H1 (cell line): ENCODE measurements around the gene STPG1. TPM values are rescaled to one million over a fixed set of nuclear protein-coding genes. Genes with fewer than 3 reads are reported as not detected.

Source experiments
- CTCF ChIA-PET: fragments of 300-600 bp; sonication (Branson Sonifier 250); formaldehyde crosslinking; loops from one replicate; lab custom pipeline; 2021; ENCODE audit not compliant: partially characterized antibody; lab: Charles Lee
- POLR2A ChIA-PET: fragments of 300-600 bp; sonication (Branson Sonifier 250); formaldehyde crosslinking; loops from one replicate; lab custom pipeline; 2021; ENCODE audit warnings: inconsistent platforms; ENCODE audit not compliant: partially characterized antibody; lab: Charles Lee
- DNase-seq, 2 experiments: peaks; one replicate each; pipeline versions ENCODE4 v3.0.0 to v3.0.0-alpha.2; 2010 to 2022; ENCODE audit warnings: low spot score in 2 of 2, low read depth in 1 of 2, mixed read lengths in 1 of 2
- FAIRE-seq: peaks from 2 replicates; lab custom pipeline; 2011; peaks lifted over from hg19 to GRCh38; lab: Jason Lieb, UNC
- H2AFZ ChIP-seq: 2 replicates; pipeline ENCODE4 v1.8.1; 2012; ENCODE audit warnings: low read length, inconsistent platforms
- H2AK5ac ChIP-seq: 2 replicates; pipeline ENCODE4 v1.6.1; 2013; ENCODE audit warnings: low read depth, low read length
- H2BK120ac ChIP-seq: replicated peaks from 2 replicates; pipeline ENCODE3; 2013; ENCODE audit warnings: low read depth, low read length, inconsistent platforms
- H2BK12ac ChIP-seq: 2 replicates; pipeline ENCODE4 v1.6.1; 2013; ENCODE audit warnings: low read depth, low read length
- H2BK15ac ChIP-seq: 2 replicates; pipeline ENCODE4 v1.6.1; 2013; ENCODE audit warnings: low read length
- H2BK20ac ChIP-seq: 2 replicates; pipeline ENCODE4 v1.6.1; 2013; ENCODE audit warnings: low read length
- H2BK5ac ChIP-seq: 2 replicates; pipeline ENCODE4 v1.6.1; 2013; ENCODE audit warnings: low read depth, low read length
- H3K14ac ChIP-seq: 2 replicates; pipeline ENCODE4 v1.6.1; 2013; ENCODE audit warnings: inconsistent platforms; ENCODE audit not compliant: insufficient read length
- H3K18ac ChIP-seq: 2 replicates; pipeline ENCODE4 v1.6.1; 2013; ENCODE audit warnings: low read length; ENCODE audit errors: extremely low read depth
- H3K23ac ChIP-seq: 2 replicates; pipeline ENCODE4 v1.6.1; 2013; ENCODE audit warnings: inconsistent platforms; ENCODE audit not compliant: insufficient read length
- H3K23me2 ChIP-seq: 2 replicates; pipeline ENCODE4 v1.6.1; 2013; ENCODE audit warnings: low read depth, low read length
- H3K27ac ChIP-seq: 2 replicates; pipeline ENCODE4 v1.6.1; 2011; ENCODE audit warnings: low read depth, low read length, inconsistent platforms
- H3K27me3 ChIP-seq, 4 experiments: replicated peaks in 1 of 4; 1 replicate in 1 of 4; 2 replicates in 3 of 4; pipeline versions ENCODE4 v1.6.1 to v1.8.1; 2011 to 2013; ENCODE audit warnings: low read length in 3 of 4, mild to moderate bottlenecking in 3 of 4, inconsistent platforms in 2 of 4, mixed read lengths in 2 of 4, moderate library complexity in 1 of 4; ENCODE audit not compliant: control insufficient read depth in 3 of 4, insufficient read depth in 3 of 4; ENCODE audit errors: extremely low read depth in 1 of 4
- H3K36me3 ChIP-seq, 4 experiments: 2 replicates each; pipeline versions ENCODE4 v1.6.1 to v1.8.1; 2011 to 2013; ENCODE audit warnings: mild to moderate bottlenecking in 4 of 4, low read length in 3 of 4, moderate library complexity in 2 of 4, control low read depth in 1 of 4, inconsistent platforms in 1 of 4; ENCODE audit not compliant: insufficient read depth in 4 of 4, control insufficient read depth in 2 of 4
- H3K4ac ChIP-seq: replicated peaks from 2 replicates; pipeline ENCODE3; 2013; ENCODE audit warnings: low read length, low read depth, mixed read lengths, inconsistent platforms; ENCODE audit not compliant: insufficient read length
- H3K4me1 ChIP-seq, 4 experiments: replicated peaks in 1 of 4; 1 replicate in 1 of 4; 2 replicates in 3 of 4; pipeline versions ENCODE4 v1.6.1 to v1.8.1; 2011 to 2013; ENCODE audit warnings: low read length in 3 of 4, inconsistent platforms in 2 of 4, mixed read lengths in 1 of 4; ENCODE audit not compliant: insufficient read depth in 4 of 4, control insufficient read depth in 3 of 4
- H3K4me2 ChIP-seq, 2 experiments: 2 replicates each; pipeline versions ENCODE4 v1.6.1 to v1.8.1; 2011 to 2013; ENCODE audit warnings: low read depth in 2 of 2, low read length in 2 of 2, control low read depth in 1 of 2, inconsistent platforms in 1 of 2, mild to moderate bottlenecking in 1 of 2; ENCODE audit not compliant: insufficient read depth in 1 of 2
- H3K4me3 ChIP-seq, 4 experiments: fragments of 200-600, 300-600 bp in 1 of 4; sonication (generic), shearing (Covaris generic), sonication (Bioruptor Twin) in 1 of 4; 2 replicates each; pipeline versions ENCODE4 v1.5.1 to v1.8.1; 2011 to 2016; ENCODE audit warnings: low read length in 4 of 4, low read depth in 3 of 4, control low read depth in 2 of 4, inconsistent platforms in 2 of 4, mild to moderate bottlenecking in 2 of 4, mixed read lengths in 1 of 4, moderate library complexity in 1 of 4; ENCODE audit not compliant: insufficient read depth in 2 of 4; ENCODE audit errors: extremely low read depth in 1 of 4
- H3K56ac ChIP-seq: replicated peaks from 2 replicates; pipeline ENCODE3; 2013; ENCODE audit warnings: low read depth, mild to moderate bottlenecking, mixed read lengths, low read length, inconsistent platforms; ENCODE audit not compliant: insufficient read length
- H3K79me1 ChIP-seq: 2 replicates; pipeline ENCODE4 v1.6.1; 2013; ENCODE audit warnings: low read depth, low read length, control low read depth
- H3K79me2 ChIP-seq, 2 experiments: 2 replicates each; pipeline versions ENCODE4 v1.6.1 to v1.8.1; 2012 to 2013; ENCODE audit warnings: low read length in 2 of 2, mild to moderate bottlenecking in 2 of 2, inconsistent platforms in 1 of 2; ENCODE audit not compliant: insufficient read depth in 2 of 2, control insufficient read depth in 1 of 2
- H3K9ac ChIP-seq, 4 experiments: replicated peaks in 1 of 4; 1 replicate in 1 of 4; 2 replicates in 3 of 4; pipeline versions ENCODE4 v1.6.1 to v1.8.1; 2011 to 2013; ENCODE audit warnings: low read depth in 3 of 4, low read length in 3 of 4, control low read depth in 2 of 4, mild to moderate bottlenecking in 2 of 4, moderate library complexity in 2 of 4, inconsistent platforms in 1 of 4; ENCODE audit errors: extremely low read depth in 1 of 4
- H3K9me3 ChIP-seq, 2 experiments: 2 replicates each; pipeline versions ENCODE4 v1.6.1 to v1.8.1; 2012 to 2013; ENCODE audit warnings: mild to moderate bottlenecking in 2 of 2, moderate library complexity in 2 of 2, control low read depth in 1 of 2, inconsistent platforms in 1 of 2, low read depth in 1 of 2, low read length in 1 of 2, mixed read lengths in 1 of 2; ENCODE audit not compliant: insufficient read depth in 2 of 2
- H4K20me1 ChIP-seq, 2 experiments: replicated peaks in 1 of 2; 2 replicates each; pipeline versions ENCODE3 to v1.8.1; 2011 to 2013; ENCODE audit warnings: inconsistent platforms in 2 of 2, low read length in 2 of 2, mild to moderate bottlenecking in 1 of 2; ENCODE audit not compliant: insufficient read depth in 2 of 2, control insufficient read depth in 1 of 2
- H4K5ac ChIP-seq: 2 replicates; pipeline ENCODE4 v1.6.1; 2013; ENCODE audit warnings: low read length, low read depth, mixed read lengths, inconsistent platforms; ENCODE audit not compliant: insufficient read length
- H4K8ac ChIP-seq: 2 replicates; pipeline ENCODE4 v1.8.0; 2013; ENCODE audit warnings: mild to moderate bottlenecking, moderate library complexity, low read length, inconsistent platforms; ENCODE audit not compliant: insufficient read depth; ENCODE audit errors: extremely low read depth
- H4K91ac ChIP-seq: replicated peaks from 2 replicates; pipeline ENCODE3; 2013; ENCODE audit warnings: low read length, mixed read lengths, inconsistent platforms; ENCODE audit not compliant: insufficient read length
- EGR1 ChIP-seq: IDR thresholded peaks from 2 replicates; pipeline ENCODE4 v1.6.1; 2011; ENCODE audit warnings: low read depth, low read length, borderline replicate concordance
- KDM4A ChIP-seq: IDR thresholded peaks from one replicate; pipeline ENCODE4 v1.7.1; 2012; ENCODE audit warnings: low read depth, mild to moderate bottlenecking, moderate library complexity, low read length, inconsistent platforms; ENCODE audit not compliant: severe bottlenecking
- POLR2AphosphoS5 ChIP-seq: IDR thresholded peaks from 2 replicates; pipeline ENCODE4 v1.6.1; 2011; ENCODE audit warnings: low read depth, low read length
- TBP ChIP-seq: IDR thresholded peaks from 2 replicates; pipeline ENCODE4 v1.6.1; 2011; ENCODE audit warnings: low read depth, low read length, improper control_type of control experiment
- WGBS, 2 experiments: shearing (Covaris generic) in 1 of 2; methylation state at CpG; one replicate each; pipeline versions ENCODE4 v1.1.6 to v1.1.7; 2013 to 2015; ENCODE audit warnings: low lambda C conversion rate in 2 of 2, mixed read lengths in 2 of 2, inconsistent platforms in 1 of 2, low coverage in 1 of 2, missing lambda C conversion rate in 1 of 2; ENCODE audit not compliant: insufficient replicate concordance in 2 of 2, insufficient coverage in 1 of 2, insufficient read length in 1 of 2; ENCODE audit errors: extremely low coverage in 1 of 2, missing lambda C conversion rate in 1 of 2; 5-methylcytosine and 5-hydroxymethylcytosine counted together
- polyA plus RNA-seq, 7 experiments: library from polyadenylated mRNA; depleted of rRNA in 3 of 7; stranded (reverse) in 5 of 7; unstranded in 2 of 7; fragments of >200 nt in 5 of 7; fragments of 200-250 nt in 2 of 7; gene quantifications; 1 replicate in 5 of 7; 2 replicates in 1 of 7; 4 replicates in 1 of 7; pipeline versions ENCODE4 v1.2.1 to v1.2.3, GENCODE V29; 2011 to 2013; ENCODE audit warnings: missing spikeins in 2 of 7, mixed read lengths in 2 of 7
- total RNA-seq: library from RNA; stranded (reverse); fragmentation: NEBNext Ultra II Directional; extraction: Animal tissue kit (Norgen Biotek cat#: 25700); gene quantifications from 2 replicates; pipeline ENCODE4 v1.2.1, GENCODE V29; 2021

Gene STPG1
- total and polyA plus RNA-seq, 2 of the 8 experiments (the other 6 are each of a cell fraction or from before 2014, with no cell fraction given): 10.3 to 11.2 TPM

DNA sequence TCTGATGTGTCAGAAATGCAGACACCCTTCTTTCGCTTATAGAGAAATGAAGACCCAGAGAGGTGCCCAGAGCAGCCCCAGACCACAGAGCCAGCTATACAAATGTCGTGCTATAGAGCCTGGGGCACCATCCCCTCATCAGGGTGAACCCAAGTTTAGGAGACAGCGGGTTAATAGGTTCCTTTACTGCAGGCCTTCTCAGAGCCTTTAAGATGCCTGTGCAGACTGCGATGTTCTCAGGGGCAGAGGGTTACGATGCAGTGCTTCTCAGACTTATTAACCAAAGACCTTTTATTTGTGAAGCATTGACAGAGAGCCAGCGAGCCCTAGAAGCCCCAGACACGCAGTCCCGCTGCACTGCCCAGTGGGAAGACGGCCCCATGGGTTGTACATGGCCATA, 46.9 kb downstream of the STPG1 start:
- no peak overlapping the region for H2BK15ac ChIP-seq
- H2BK5ac ChIP-seq: no peak overlapping the region
- no peak overlapping the region for H2AFZ ChIP-seq
- DNase-seq: no peak
- H3K27me3 ChIP-seq: no peaks in the 10 kb centered on the region
- no peak overlapping the region for H2BK20ac ChIP-seq
- no peak overlapping the region for H3K4ac ChIP-seq
- no peaks in the 10 kb centered on the region; a peak in 2 of 7 replicates for H3K4me1 ChIP-seq
- no peak overlapping the region for H2BK12ac ChIP-seq
- no peak overlapping the region for H3K4me3 ChIP-seq
- H3K9ac ChIP-seq: no peak overlapping the region
- H4K20me1 ChIP-seq: no peaks in the 10 kb centered on the region
- H3K18ac ChIP-seq: no peak overlapping the region
- no peaks in the 10 kb centered on the region for H3K9me3 ChIP-seq
- CTCF ChIA-PET: interaction anchor here (1.1 to 5.5 kb wide), 7 partner anchors 10 to 167 kb away, joined by 3 to 34 read pairs (median 3); no protein-coding TSS in a partner anchor
- H3K36me3 ChIP-seq: no peaks in the 10 kb centered on the region
- no peak overlapping the region for H3K27ac ChIP-seq
- POLR2A ChIA-PET: no interaction called here
- H3K79me2 ChIP-seq: no peaks in the 10 kb centered on the region
- H4K91ac ChIP-seq: no peak overlapping the region
- H2AK5ac ChIP-seq: no peak overlapping the region
- no peak for FAIRE-seq
- 87% methylated on average over 9 of the region's 9 CpGs; no CpG with 5 or more reads in 1 of the 2 experiments for WGBS, 2 experiments
- no peaks in the 10 kb centered on the region for H3K23me2 ChIP-seq
- TF ChIP-seq TBP (no peak), KDM4A (no peak), EGR1 (no peak), POLR2AphosphoS5 (no peak)
- TF ChIP-seq, all 59 proteins: peak for 0
- no peak overlapping the region for H3K56ac ChIP-seq
- H3K23ac ChIP-seq: no peak overlapping the region
- no peak overlapping the region for H3K14ac ChIP-seq
- H4K5ac ChIP-seq: no peak overlapping the region
- H2BK120ac ChIP-seq: no peak overlapping the region
- H4K8ac ChIP-seq: no peak overlapping the region; the same call in 1 of the 2 replicates
- no peaks in the 10 kb centered on the region for H3K79me1 ChIP-seq
- no peak overlapping the region for H3K4me2 ChIP-seq
